GM12801 (cell line): Measurements from ENCODE around the gene KAT2A.

Experiments
- TF ChIP-seq, protein P1 (sequence below): IDR thresholded peaks from one replicate; pipeline ENCODE4 v1.5.1; 2011; ENCODE audit warnings: control low read depth; ENCODE audit not compliant: insufficient read length; ENCODE audit errors: extremely low read depth

Gene KAT2A

DNA sequence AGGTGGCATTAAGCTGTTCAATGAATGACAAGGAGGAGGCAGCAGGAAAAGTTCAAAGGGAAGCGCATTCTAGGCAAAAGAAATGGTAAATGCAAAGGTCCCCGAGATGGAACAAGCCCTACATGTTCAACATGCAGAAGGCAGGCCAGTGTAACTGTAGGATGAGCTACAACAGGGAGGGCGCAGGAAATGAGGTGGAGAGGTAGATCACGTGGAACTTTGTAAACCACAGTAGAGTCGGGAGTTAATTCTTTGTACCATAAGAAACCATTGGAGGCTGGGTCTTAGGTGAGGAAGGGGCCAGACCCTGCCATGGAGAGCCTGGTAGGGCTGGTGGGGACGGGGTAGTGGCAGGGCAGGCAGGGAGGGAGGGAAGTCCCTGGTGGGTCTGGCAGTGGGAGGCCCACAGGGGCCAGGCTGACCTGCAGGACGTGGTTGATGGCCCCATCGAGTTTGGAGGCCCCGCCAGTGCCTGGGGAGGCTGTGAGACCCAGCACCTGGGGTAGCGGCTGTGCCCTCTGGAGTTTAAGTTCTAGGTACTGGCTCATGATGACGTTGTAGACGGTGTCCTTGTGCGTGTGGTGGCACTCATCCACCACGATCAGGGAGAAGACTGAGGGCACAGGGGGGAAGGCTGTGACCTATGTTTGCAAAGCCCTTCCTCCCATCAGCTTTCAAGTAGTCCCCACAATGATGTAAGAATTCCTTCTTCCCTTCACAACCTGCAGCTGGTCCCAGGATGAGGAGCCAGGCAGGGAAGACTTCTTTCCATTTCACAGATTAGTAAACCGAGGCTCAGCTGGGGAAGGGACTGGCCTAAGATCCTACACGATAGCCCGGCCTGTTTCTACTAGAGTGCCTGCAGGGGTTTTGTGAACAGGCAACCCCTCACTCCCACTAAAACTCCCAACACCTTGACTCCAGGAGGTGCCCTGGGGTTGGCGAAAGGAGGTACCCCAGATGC is 10.6 kb downstream of the KAT2A start:
- TF ChIP-seq, protein P1, sequence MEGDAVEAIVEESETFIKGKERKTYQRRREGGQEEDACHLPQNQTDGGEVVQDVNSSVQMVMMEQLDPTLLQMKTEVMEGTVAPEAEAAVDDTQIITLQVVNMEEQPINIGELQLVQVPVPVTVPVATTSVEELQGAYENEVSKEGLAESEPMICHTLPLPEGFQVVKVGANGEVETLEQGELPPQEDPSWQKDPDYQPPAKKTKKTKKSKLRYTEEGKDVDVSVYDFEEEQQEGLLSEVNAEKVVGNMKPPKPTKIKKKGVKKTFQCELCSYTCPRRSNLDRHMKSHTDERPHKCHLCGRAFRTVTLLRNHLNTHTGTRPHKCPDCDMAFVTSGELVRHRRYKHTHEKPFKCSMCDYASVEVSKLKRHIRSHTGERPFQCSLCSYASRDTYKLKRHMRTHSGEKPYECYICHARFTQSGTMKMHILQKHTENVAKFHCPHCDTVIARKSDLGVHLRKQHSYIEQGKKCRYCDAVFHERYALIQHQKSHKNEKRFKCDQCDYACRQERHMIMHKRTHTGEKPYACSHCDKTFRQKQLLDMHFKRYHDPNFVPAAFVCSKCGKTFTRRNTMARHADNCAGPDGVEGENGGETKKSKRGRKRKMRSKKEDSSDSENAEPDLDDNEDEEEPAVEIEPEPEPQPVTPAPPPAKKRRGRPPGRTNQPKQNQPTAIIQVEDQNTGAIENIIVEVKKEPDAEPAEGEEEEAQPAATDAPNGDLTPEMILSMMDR: no peak

DNA sequence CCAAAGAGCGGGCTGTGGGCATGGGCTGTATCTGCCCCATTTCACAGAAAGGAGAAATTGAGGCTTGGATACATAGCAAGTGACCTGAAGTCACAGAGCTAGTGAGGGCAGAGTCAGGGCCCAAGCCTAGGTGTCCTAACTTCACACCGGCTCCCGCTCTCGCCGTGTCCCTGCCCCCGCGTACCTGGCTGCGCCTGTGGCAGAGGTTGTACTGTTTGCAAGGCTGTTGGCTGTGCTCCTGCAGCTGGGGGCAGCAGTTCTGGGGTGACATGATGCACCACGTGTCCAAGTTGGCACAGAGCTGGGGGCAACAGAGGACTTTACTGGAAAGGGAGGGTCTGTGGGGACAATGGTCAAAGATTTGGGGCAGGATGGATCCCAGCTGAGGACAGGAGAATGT is 12.1 kb downstream of the KAT2A start:
- TF ChIP-seq, protein P1: no peak

DNA sequence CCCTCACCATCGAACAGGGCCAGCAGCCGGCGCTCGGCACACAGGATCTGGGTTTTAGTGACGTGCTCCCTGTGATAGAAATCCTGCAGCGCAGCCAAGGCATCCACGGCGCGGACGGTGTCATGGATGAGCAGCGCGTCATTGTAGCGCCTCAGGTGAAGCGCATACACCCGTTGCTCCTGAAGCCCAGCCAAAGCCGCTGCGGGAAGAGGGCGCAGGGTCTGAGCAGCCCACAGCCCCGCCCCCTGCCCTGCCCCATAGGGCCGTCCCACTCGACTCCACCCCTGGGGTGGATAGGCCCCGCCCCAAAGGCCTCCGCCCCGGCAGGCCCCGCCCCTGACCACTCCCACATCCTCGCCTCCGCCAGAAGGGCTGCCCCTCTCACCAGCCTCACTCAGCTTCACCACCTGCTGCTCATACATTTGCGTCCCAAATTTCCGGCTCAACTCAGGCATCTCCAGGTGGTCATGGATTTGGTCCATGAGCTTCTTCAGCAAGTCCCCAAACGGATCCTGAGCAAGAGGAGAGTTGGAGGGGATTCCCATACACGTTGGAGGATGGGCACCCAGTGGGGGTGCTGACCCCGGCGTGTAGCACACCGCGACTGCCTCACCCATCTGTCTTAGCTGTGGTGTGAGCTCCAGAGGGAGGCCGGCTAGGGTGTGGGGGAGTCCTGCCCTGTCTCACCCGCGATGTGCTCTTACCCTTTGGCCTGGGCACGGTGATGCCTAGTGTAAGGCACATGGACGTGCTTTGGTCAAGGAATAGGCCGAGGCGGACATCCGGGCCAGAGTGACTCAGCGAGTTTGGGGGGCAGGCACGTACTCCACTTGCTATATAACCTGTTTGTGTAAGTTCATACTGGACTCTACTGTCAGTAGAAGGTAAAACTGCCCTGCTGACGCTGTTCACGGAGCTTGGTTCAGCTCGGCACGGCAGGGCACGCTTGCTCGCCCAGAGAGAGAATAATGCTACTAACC is 13.3 kb downstream of the KAT2A start:
- TF ChIP-seq, protein P1: no peak

DNA sequence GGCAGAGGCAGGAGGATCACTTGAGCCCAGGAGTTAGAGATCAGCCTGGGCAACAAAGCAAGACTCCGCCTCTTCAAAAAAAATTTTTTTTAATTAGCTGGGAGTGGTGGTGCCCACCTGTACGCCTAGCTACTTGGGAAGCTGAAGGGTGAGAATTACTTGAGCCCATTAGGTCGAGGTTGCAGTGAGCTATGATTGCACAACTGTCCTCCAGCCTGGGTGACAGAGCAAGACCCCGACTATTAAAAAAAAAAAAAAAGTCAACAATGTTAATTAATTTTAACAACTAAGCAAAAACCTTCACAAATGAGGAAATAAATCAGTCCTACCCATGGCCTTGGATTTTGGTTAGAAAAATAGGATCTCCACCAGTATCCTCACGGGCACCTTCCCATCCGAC is 14.0 kb downstream of the KAT2A start:
- TF ChIP-seq, protein P1: no peak

DNA sequence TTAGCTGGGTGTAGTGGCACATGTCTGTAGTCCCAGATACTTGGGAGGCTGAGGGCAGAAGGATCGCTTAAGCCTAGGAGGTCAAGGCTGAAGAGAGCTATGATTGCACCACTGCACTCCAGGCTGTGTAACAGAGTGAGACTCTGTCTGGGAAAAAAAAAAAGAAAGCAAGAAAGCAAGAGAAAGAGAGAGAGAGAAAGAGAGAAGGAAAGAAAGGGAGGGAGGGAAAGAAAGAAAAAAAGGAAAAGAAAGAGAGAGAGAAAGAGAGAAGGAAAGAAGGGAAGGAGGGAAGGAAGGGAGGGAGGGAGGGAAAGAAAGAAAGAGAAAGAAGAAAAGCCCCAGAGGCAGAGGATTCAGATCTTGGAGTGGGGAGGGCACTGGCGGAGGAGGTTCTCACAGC is 15.2 kb downstream of the KAT2A start:
- TF ChIP-seq, protein P1: no peak

DNA sequence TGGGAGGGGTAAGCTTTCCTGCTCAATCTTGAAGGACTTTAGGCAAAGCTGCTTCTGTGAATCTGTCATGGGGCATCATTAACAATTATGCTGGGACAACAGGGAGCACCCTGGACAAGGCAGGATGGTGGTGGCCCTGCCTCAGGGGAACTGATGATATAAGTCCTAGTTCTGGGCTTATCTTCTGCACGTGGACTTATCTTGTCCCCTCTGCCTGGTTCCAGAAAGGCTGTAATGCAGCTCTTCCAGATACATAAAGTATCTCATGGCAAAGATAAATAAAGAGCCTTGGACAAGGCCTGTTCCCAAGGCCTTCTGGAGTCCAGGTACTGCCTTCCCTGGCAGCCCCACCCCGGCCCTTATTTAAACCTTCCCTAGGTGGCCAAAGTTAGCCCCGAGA is 16.9 kb downstream of the KAT2A start:
- TF ChIP-seq, protein P1: no peak
